HL-60 (cell line): ENCODE measurements around the gene NEGR1.

Experiments
- DNase-seq, 2 experiments: peaks; one replicate each; pipeline ENCODE4 v3.0.0-alpha.2; 2010 to 2020; ENCODE audit warnings: low read depth in 1 of 2, low spot score in 1 of 2
- H3K27ac ChIP-seq: fragments of 250-450 bp; sonication (Bioruptor Pico); replicated peaks from 2 replicates; pipeline ENCODE4 v1.5.1; 2020; ENCODE audit warnings: mild to moderate bottlenecking, moderate library complexity
- H3K27me3 ChIP-seq: fragments of 250-450 bp; sonication (Bioruptor Pico); 2 replicates; pipeline ENCODE4 v1.5.1; 2021; ENCODE audit warnings: mild to moderate bottlenecking, moderate library complexity; ENCODE audit not compliant: insufficient read depth, poor library complexity, severe bottlenecking
- H3K4me3 ChIP-seq: replicated peaks from 2 replicates; pipeline ENCODE4 v1.5.1; 2011; ENCODE audit warnings: mild to moderate bottlenecking, control low read depth, low read length; ENCODE audit not compliant: insufficient read depth
- CTCF ChIP-seq: IDR thresholded peaks from one replicate; pipeline ENCODE4 v1.5.1; 2011; ENCODE audit warnings: low read length, control low read depth, inconsistent platforms; ENCODE audit not compliant: insufficient read depth
- GABPA ChIP-seq: IDR thresholded peaks from 2 replicates; pipeline ENCODE4 v1.6.1; 2012; ENCODE audit warnings: low read depth
- POLR2AphosphoS5 ChIP-seq: IDR thresholded peaks from 2 replicates; pipeline ENCODE4 v1.6.1; 2012; ENCODE audit warnings: low read depth
- REST ChIP-seq: IDR thresholded peaks from 2 replicates; pipeline ENCODE4 v1.6.1; 2012; ENCODE audit warnings: low read depth; ENCODE audit not compliant: insufficient replicate concordance
- SPI1 ChIP-seq: IDR thresholded peaks from 2 replicates; pipeline ENCODE4 v1.6.1; 2012; ENCODE audit warnings: low read depth, mild to moderate bottlenecking, borderline replicate concordance

The NEGR1 gene

GRCh38 chr1:71785000-71785399 is 497.3 kb downstream of the NEGR1 start:
- DNase-seq = no peak
- TF ChIP-seq REST (no peak), POLR2AphosphoS5 (no peak), SPI1 (no peak), GABPA (no peak), CTCF (no peak)
- no peak overlapping the region for H3K27ac ChIP-seq

GRCh38 chr1:71784241-71784640 is 498.1 kb downstream of the NEGR1 start:
- Histone ChIP-seq H3K27me3 (no peaks in the 10 kb centered on the region), H3K27ac (no peak overlapping the region), H3K4me3 (no peak overlapping the region)
- TF ChIP-seq POLR2AphosphoS5 (no peak), CTCF (no peak), GABPA (no peak), SPI1 (no peak), REST (no peak)
- no peak for DNase-seq

More at GRCh38 chr1:71785000-71785399, 497.3 kb downstream of the NEGR1 start:
- H3K4me3 ChIP-seq = no peak overlapping the region
- no peaks in the 10 kb centered on the region for H3K27me3 ChIP-seq

GRCh38 chr1:71783071-71783470 is 499.3 kb downstream of the NEGR1 start:
- Histone ChIP-seq H3K27me3 (no peaks in the 10 kb centered on the region), H3K27ac (no peak overlapping the region), H3K4me3 (no peak overlapping the region)
- DNase-seq = no peak
- no peak for TF ChIP-seq SPI1
- no peak for TF ChIP-seq GABPA
- no peak for TF ChIP-seq CTCF
- no peak for TF ChIP-seq REST
- no peak for TF ChIP-seq POLR2AphosphoS5
